Measurements from ENCODE around the gene SYT15.

The SYT15 gene

GRCh38 chr10:46541735-46542566 lies 37.0 kb upstream of the SYT15 start:
- peaks cover 40% of the 10 kb centered on the region for H3K27me3 Mint-ChIP-seq
- H3K4me3 Mint-ChIP-seq: no peak overlapping the region
- H3K27ac Mint-ChIP-seq: no peak overlapping the region

GRCh38 chr10:46542567-46543465 lies 36.1 kb upstream of the SYT15 start:
- H3K27me3 Mint-ChIP-seq: peaks cover 34% of the 10 kb centered on the region
- H3K4me3 Mint-ChIP-seq: no peak overlapping the region
- H3K36me3 Mint-ChIP-seq: peaks cover 2% of the 10 kb centered on the region
- no peaks in the 10 kb centered on the region for H3K9me3 Mint-ChIP-seq
- H3K4me1 Mint-ChIP-seq: peaks cover 11% of the 10 kb centered on the region
- no peak overlapping the region for H3K27ac Mint-ChIP-seq

More at GRCh38 chr10:46541735-46542566, 37.0 kb upstream of the SYT15 start:
- Mint-ChIP-seq H3K9me3 (no peaks in the 10 kb centered on the region), H3K36me3 (peaks cover 2% of the 10 kb centered on the region), H3K4me1 (peaks cover 11% of the 10 kb centered on the region)

- peaks cover 28% of the 10 kb centered on the region for H3K27me3 Mint-ChIP-seq
- H3K9me3 Mint-ChIP-seq: no peaks in the 10 kb centered on the region
- no peak overlapping the region for H3K27ac Mint-ChIP-seq
- no peak overlapping the region for H3K4me3 Mint-ChIP-seq
- H3K4me1 Mint-ChIP-seq: peaks cover 11% of the 10 kb centered on the region
- H3K36me3 Mint-ChIP-seq: peaks cover 2% of the 10 kb centered on the region
Measured at GRCh38 chr10:46543466-46544377, 35.2 kb upstream of the SYT15 start.

- peaks cover 2% of the 10 kb centered on the region for H3K36me3 Mint-ChIP-seq
- no peak overlapping the region for H3K27ac Mint-ChIP-seq
- peaks cover 18% of the 10 kb centered on the region for H3K27me3 Mint-ChIP-seq
- peaks cover 11% of the 10 kb centered on the region for H3K4me1 Mint-ChIP-seq
- H3K4me3 Mint-ChIP-seq: no peak overlapping the region
- H3K9me3 Mint-ChIP-seq: no peaks in the 10 kb centered on the region
Measured at GRCh38 chr10:46544989-46545791, 33.7 kb upstream of the SYT15 start.

GRCh38 chr10:46545861-46546590 lies 32.9 kb upstream of the SYT15 start:
- Mint-ChIP-seq H3K27ac (no peak overlapping the region), H3K9me3 (no peaks in the 10 kb centered on the region), H3K4me1 (peaks cover 4% of the 10 kb centered on the region), H3K36me3 (no peaks in the 10 kb centered on the region), H3K27me3 (peaks cover 11% of the 10 kb centered on the region), H3K4me3 (no peak overlapping the region)

- Mint-ChIP-seq H3K4me3 (no peak overlapping the region), H3K27ac (no peak overlapping the region), H3K4me1 (peaks cover 4% of the 10 kb centered on the region)
Measured at GRCh38 chr10:46546591-46547540, 32.1 kb upstream of the SYT15 start.

GRCh38 chr10:46547541-46548497 lies 31.1 kb upstream of the SYT15 start:
- Mint-ChIP-seq H3K36me3 (no peaks in the 10 kb centered on the region), H3K27me3 (peaks cover 3% of the 10 kb centered on the region), H3K9me3 (no peaks in the 10 kb centered on the region), H3K27ac (no peak overlapping the region), H3K4me1 (no peaks in the 10 kb centered on the region), H3K4me3 (no peak overlapping the region)

More at GRCh38 chr10:46546591-46547540, 32.1 kb upstream of the SYT15 start:
- H3K9me3 Mint-ChIP-seq: no peaks in the 10 kb centered on the region
- no peaks in the 10 kb centered on the region for H3K36me3 Mint-ChIP-seq
- peaks cover 11% of the 10 kb centered on the region for H3K27me3 Mint-ChIP-seq

GRCh38 chr10:46548498-46549090 lies 30.3 kb upstream of the SYT15 start:
- H3K27me3 Mint-ChIP-seq: no peaks in the 10 kb centered on the region

GRCh38 chr10:46549171-46550075 lies 29.5 kb upstream of the SYT15 start:
- no peak overlapping the region for H3K27ac Mint-ChIP-seq
- no peaks in the 10 kb centered on the region for H3K36me3 Mint-ChIP-seq
- no peaks in the 10 kb centered on the region for H3K4me1 Mint-ChIP-seq
- no peaks in the 10 kb centered on the region for H3K27me3 Mint-ChIP-seq
- no peak overlapping the region for H3K4me3 Mint-ChIP-seq
- no peaks in the 10 kb centered on the region for H3K9me3 Mint-ChIP-seq

More at GRCh38 chr10:46548498-46549090, 30.3 kb upstream of the SYT15 start:
- no peak overlapping the region for H3K27ac Mint-ChIP-seq
- no peaks in the 10 kb centered on the region for H3K9me3 Mint-ChIP-seq
- no peak overlapping the region for H3K4me3 Mint-ChIP-seq
- no peaks in the 10 kb centered on the region for H3K4me1 Mint-ChIP-seq
- H3K36me3 Mint-ChIP-seq: no peaks in the 10 kb centered on the region

- no peak overlapping the region for H3K4me3 Mint-ChIP-seq
- H3K27ac Mint-ChIP-seq: no peak overlapping the region
- no peaks in the 10 kb centered on the region for H3K36me3 Mint-ChIP-seq
- no peaks in the 10 kb centered on the region for H3K27me3 Mint-ChIP-seq
- H3K4me1 Mint-ChIP-seq: no peaks in the 10 kb centered on the region
- no peaks in the 10 kb centered on the region for H3K9me3 Mint-ChIP-seq
Measured at GRCh38 chr10:46550076-46550790, 28.7 kb upstream of the SYT15 start.
